Esophagus muscularis mucosa (tissue), 3 donors: ENCODE results near the gene CALB2.

ENCODE experiments used
- CTCF ChIP-seq, 3 experiments: fragments of 200-600 bp in 2 of 3; fragments of 450-650 bp in 1 of 3; sonication (generic) in 2 of 3; IDR thresholded peaks; one replicate each; pipeline ENCODE4 v1.5.1; 2017 to 2019; ENCODE audit warnings: antibody characterized with exemption in 3 of 3, mild to moderate bottlenecking in 2 of 3, moderate library complexity in 1 of 3
- POLR2A ChIP-seq: fragments of 450-650 bp; IDR thresholded peaks from one replicate; pipeline ENCODE4 v1.6.1; 2017; ENCODE audit warnings: antibody characterized with exemption, moderate library complexity, mild to moderate bottlenecking, low read depth

GRCh38 chr16:71410146-71410545, 51.6 kb downstream of the CALB2 start:
- TF ChIP-seq CTCF (IDR thresholded peaks at IDR 0.05) (no peak), POLR2A (no peak)
